AG04450 (cell line): ENCODE data around the gene SENP7. TPM values are rescaled to one million over a fixed set of nuclear protein-coding genes. Genes with fewer than 3 reads are reported as not detected.

ENCODE experiments used
- CTCF ChIA-PET: fragments of 300-600, 350-600 bp; formaldehyde crosslinking; extraction: SDS; loops from one replicate; lab custom pipeline; 2022; ENCODE audit warnings: antibody characterized with exemption, inconsistent platforms; lab: Charles Lee
- POLR2A ChIA-PET: fragments of 350-600 bp; formaldehyde crosslinking; extraction: SDS; loops from one replicate; lab custom pipeline; 2021; ENCODE audit warnings: antibody characterized with exemption, inconsistent platforms; lab: Yijun Ruan, JAX
- DNase-seq: peaks from one replicate; pipeline ENCODE4 v3.0.0-alpha.2; 2011; ENCODE audit warnings: low read depth, low spot score
- H3K27ac ChIP-seq: one replicate; pipeline ENCODE4 v1.5.1; 2012; ENCODE audit warnings: low read depth, low read length, control low read depth
- H3K27me3 ChIP-seq: one replicate; pipeline ENCODE4 v1.6.0; 2012; ENCODE audit warnings: low read length; ENCODE audit not compliant: control insufficient read depth, insufficient read depth
- H3K4me3 ChIP-seq: 2 replicates; pipeline ENCODE4 v1.5.1; 2011; ENCODE audit warnings: mild to moderate bottlenecking, low read depth, low read length, control low read depth
- H3K9me3 ChIP-seq: 2 replicates; pipeline ENCODE4 v1.5.1; 2012; ENCODE audit warnings: low read length; ENCODE audit not compliant: control insufficient read depth, insufficient read depth
- CTCF ChIP-seq: IDR thresholded peaks from 2 replicates; pipeline ENCODE4 v1.5.1; 2011; ENCODE audit warnings: low read depth, low read length, control low read depth, inconsistent platforms
- polyA plus RNA-seq: library from polyadenylated mRNA; depleted of rRNA; stranded (reverse); fragments of >200 nt; gene quantifications from 2 replicates; pipeline ENCODE4 v1.2.3, GENCODE V29; 2011

Gene SENP7
- polyA plus RNA-seq, 1 experiment = 16.1 TPM

DNA sequence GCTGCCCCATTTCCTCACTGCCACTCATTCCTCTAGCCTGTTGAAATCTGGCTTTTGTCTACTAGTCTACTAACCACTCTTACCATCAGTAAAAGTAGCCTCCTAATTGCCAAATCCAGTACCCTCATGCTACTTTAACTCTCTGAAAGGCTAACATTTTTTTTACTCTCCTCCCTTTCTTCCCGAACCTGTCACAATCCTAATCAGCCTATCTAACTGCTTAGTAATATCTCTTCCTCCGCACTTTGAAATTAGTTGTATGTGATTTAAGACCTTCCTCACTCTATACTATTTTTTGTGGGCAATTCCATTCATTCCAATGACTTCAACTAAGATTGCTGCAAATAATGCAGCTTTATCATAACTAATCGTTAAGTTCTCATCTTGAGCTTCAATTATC, 3.7 kb downstream of the SENP7 start:
- no peak overlapping the region for H3K27ac ChIP-seq
- CTCF ChIA-PET = no interaction called here
- POLR2A ChIA-PET = no interaction called here
- no peak overlapping the region for H3K4me3 ChIP-seq
- H3K9me3 ChIP-seq = no peaks in the 10 kb centered on the region
- no peak for TF ChIP-seq CTCF
- H3K27me3 ChIP-seq = no peaks in the 10 kb centered on the region
- no peak for DNase-seq

DNA sequence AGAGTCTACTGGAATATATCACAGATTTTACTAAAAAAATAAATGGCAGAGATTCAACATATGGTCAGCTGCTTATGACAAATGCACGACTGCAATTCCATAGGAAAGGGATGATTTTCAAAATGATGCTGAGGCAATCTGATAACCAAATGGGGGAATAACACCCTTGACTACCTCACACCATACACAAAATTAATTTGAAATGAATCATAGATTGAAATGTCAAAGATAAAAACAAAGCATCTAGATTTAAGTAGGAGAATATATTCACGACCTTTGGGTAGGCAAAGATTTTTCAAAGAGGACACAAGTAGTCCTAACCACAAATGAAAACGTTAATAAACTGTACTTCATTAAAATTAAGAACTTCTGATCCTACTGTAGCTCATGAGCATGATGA, 11.2 kb downstream of the SENP7 start:
- ChIA-PET CTCF (no interaction called here), POLR2A (interaction anchor here (0.9 kb wide), 1 partner anchor 1009 kb away, joined by 3 read pairs; the partner anchor contains the start of gene TMEM45A)
- Histone ChIP-seq H3K27ac (no peak overlapping the region), H3K27me3 (no peaks in the 10 kb centered on the region), H3K4me3 (no peak overlapping the region), H3K9me3 (no peaks in the 10 kb centered on the region)
- DNase-seq = no peak
- no peak for TF ChIP-seq CTCF

DNA sequence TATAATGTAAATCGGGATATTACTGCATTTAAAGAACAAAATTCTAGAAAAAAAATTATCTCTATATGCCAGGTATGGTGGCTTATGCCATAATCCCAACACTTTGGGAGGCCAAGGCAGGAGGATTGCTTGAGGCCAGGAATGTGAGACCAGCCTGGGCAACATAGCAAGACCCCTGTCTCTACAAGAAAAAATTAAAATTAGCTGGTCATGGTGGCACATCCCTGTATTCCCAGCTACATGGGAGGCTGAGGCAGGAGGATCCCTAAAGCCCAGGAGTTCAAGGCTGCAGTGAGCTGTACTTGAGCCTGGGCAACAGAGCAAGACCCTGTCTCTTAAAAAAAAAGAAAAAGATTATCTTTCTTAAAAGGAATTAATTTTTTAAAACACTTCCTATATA, 12.8 kb downstream of the SENP7 start:
- no peaks in the 10 kb centered on the region for H3K9me3 ChIP-seq
- H3K4me3 ChIP-seq = no peak overlapping the region
- POLR2A ChIA-PET = no interaction called here
- DNase-seq = no peak
- no peaks in the 10 kb centered on the region for H3K27me3 ChIP-seq
- CTCF ChIA-PET = no interaction called here
- no peak overlapping the region for H3K27ac ChIP-seq
- TF ChIP-seq CTCF = no peak

DNA sequence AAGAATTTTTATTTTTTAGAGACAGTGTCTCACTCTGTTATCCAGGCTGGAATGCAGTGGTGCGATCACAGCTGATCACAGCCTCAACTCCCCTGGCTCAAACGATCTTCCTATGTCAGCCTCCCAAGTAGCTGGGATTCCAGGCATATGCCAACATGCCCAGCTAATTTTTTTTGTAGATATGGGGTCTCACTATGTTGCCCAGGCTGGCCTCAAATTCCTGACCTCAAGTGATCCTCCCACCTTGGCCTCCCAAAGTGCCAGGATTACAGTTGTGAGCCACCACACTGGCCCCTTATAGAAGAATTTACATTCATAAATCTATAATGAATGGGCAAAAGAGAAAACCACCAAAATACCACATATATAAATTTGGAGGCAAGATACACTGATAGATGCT, 15.2 kb downstream of the SENP7 start:
- H3K27ac ChIP-seq = no peak overlapping the region
- TF ChIP-seq CTCF = no peak
- CTCF ChIA-PET = no interaction called here
- no peaks in the 10 kb centered on the region for H3K9me3 ChIP-seq
- DNase-seq = no peak
- H3K4me3 ChIP-seq = no peak overlapping the region
- H3K27me3 ChIP-seq = no peaks in the 10 kb centered on the region
- POLR2A ChIA-PET = no interaction called here

DNA sequence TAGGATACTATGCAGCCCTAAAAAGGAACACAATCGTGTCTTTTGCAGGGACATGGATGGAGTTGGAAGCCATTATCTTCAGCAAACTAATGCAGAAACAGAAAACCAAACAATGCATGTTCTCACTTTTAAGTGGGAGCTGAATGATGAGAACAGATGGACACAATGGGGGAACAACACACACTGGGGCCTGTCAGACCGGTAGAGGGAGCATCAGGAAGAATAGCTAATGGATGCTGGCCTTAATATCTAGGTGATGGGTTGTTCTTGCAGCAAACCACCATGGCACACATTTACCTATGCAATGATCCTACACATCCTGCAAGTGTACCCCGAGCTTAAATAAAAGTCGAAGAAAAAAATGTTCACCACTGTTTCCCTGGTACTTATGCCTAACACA, 17.5 kb downstream of the SENP7 start:
- no peak for DNase-seq
- TF ChIP-seq CTCF = 0 out of 2 replicates have a peak, but pooled peaks have one; percentile 11
- Histone ChIP-seq H3K9me3 (no peaks in the 10 kb centered on the region), H3K27me3 (no peaks in the 10 kb centered on the region), H3K27ac (no peak overlapping the region), H3K4me3 (no peak overlapping the region)
- POLR2A ChIA-PET = no interaction called here
- CTCF ChIA-PET = interaction anchor here (0.8 kb wide), 1 partner anchor 10 kb away, joined by 3 read pairs; no protein-coding TSS in a partner anchor
